Stomach (tissue), 9 donors: ENCODE measurements around the gene SLC24A3. TPM values are rescaled to one million over a fixed set of nuclear protein-coding genes. Genes with fewer than 3 reads are reported as not detected.

Experiments
- DNase-seq, 2 donors: peaks; one replicate each; pipeline versions ENCODE4 v3.0.0 to v3.0.0-alpha.2; 2013 to 2019
- H3K27ac ChIP-seq, 5 donors: fragments of 200-600 bp in 4 of 5; sonication (generic) in 4 of 5; one replicate each; pipeline ENCODE4 v1.5.1; 2013 to 2019; ENCODE audit warnings: mild to moderate bottlenecking in 1 of 5, moderate library complexity in 1 of 5
- H3K27me3 ChIP-seq, 3 donors: fragments of 200-600 bp; sonication (generic); one replicate each; pipeline ENCODE4 v1.5.1; 2017 to 2019; ENCODE audit warnings: mixed run types in 1 of 3
- H3K36me3 ChIP-seq, 4 donors: fragments of 200-600 bp; sonication (generic); 1 replicate in 3 of 4; 2 replicates in 1 of 4; pipeline ENCODE4 v1.5.1; 2016 to 2019
- H3K4me1 ChIP-seq, 4 donors: fragments of 200-600 bp; sonication (generic); one replicate each; pipeline ENCODE4 v1.5.1; 2016 to 2019
- H3K4me3 ChIP-seq, 4 donors: fragments of 200-600 bp; sonication (generic) in 3 of 4; one replicate each; pipeline ENCODE4 v1.5.1; 2016 to 2019; ENCODE audit warnings: mild to moderate bottlenecking in 1 of 4
- H3K9me3 ChIP-seq, 4 donors: fragments of 200-600 bp; sonication (generic); one replicate each; pipeline ENCODE4 v1.5.1; 2016 to 2019
- CTCF ChIP-seq, 7 experiments: fragments of 450-650 bp in 4 of 7; fragments of 200-600 bp in 3 of 7; sonication (generic) in 3 of 7; IDR thresholded peaks; one replicate each; pipeline ENCODE4 v1.5.1; 2016 to 2019; ENCODE audit warnings: antibody characterized with exemption in 7 of 7, control low read depth in 2 of 7, mild to moderate bottlenecking in 1 of 7
- EP300 ChIP-seq: sonication (generic); formaldehyde crosslinking; IDR thresholded peaks from one replicate; pipeline ENCODE4 v1.6.1; 2017; ENCODE audit warnings: antibody characterized with exemption
- POLR2A ChIP-seq, 4 donors: fragments of 450-650 bp; IDR thresholded peaks; one replicate each; pipeline ENCODE4 v1.6.1; 2016; ENCODE audit warnings: antibody characterized with exemption in 4 of 4, control low read depth in 2 of 4, mild to moderate bottlenecking in 1 of 4, moderate library complexity in 1 of 4
- POLR2AphosphoS5 ChIP-seq, 3 donors: sonication (generic); formaldehyde crosslinking; IDR thresholded peaks; one replicate each; pipeline ENCODE4 v1.6.1; 2016; ENCODE audit warnings: antibody characterized with exemption in 3 of 3
- WGBS, 5 donors: extraction: QIAGEN DNeasy Blood & Tissue Kit in 3 of 5; methylation state at CpG; one replicate each; pipeline versions ENCODE4 v1.1.5 to v1.1.7; 2013 to 2018; 5-methylcytosine and 5-hydroxymethylcytosine counted together
- intact Hi-C: fragments of 100-400 bp; cut with DNase I; formaldehyde crosslinking; loops from one replicate; pipeline ENCODE4 v1.15.1; 2023; ENCODE audit warnings: low total_unique reads
- polyA plus RNA-seq, 3 donors: library from polyadenylated mRNA; stranded (reverse); fragments of 200-250 nt; gene quantifications; one replicate each; pipeline ENCODE4 v1.2.3, GENCODE V29; 2013
- total RNA-seq, 5 donors: library from RNA; depleted of rRNA; stranded (reverse); fragments of >200 nt; gene quantifications; one replicate each; pipeline versions ENCODE4 v1.1.0 to v1.2.3, GENCODE V29; 2014 to 2016
- donor health status: healthy with polysubstance abuse.
- donor health status: Bipolar disorder and iron deficiency.
- donor health status: healthy.

Gene SLC24A3
- total and polyA plus RNA-seq, 8 donors: 1.8 to 9.0 (median 4.5) TPM

GRCh38 chr20:19557291-19557690, 344.8 kb downstream of the SLC24A3 start:
- WGBS, 5 donors: 65 to 88% (median 77%) methylated on average over 1 of the region's 1 CpG
- Histone ChIP-seq H3K27ac (no peak overlapping the region), H3K9me3 (no peaks in the 10 kb centered on the region), H3K27me3 (no peaks in the 10 kb centered on the region), H3K4me3 (no peak overlapping the region), H3K4me1 (peaks cover 0 to 3% (median 2%) of the 10 kb centered on the region in 4 donors), H3K36me3 (no peaks in the 10 kb centered on the region)
- DNase-seq: no peak
- intact Hi-C loops: no loop called here
- TF ChIP-seq POLR2AphosphoS5 (IDR thresholded peaks at IDR 0.05): no peak

GRCh38 chr20:19560881-19561480, 348.5 kb downstream of the SLC24A3 start:
- Histone ChIP-seq H3K4me1 (peaks cover 0 to 5% (median 0%) of the 10 kb centered on the region in 4 donors), H3K4me3 (no peak overlapping the region), H3K27me3 (no peaks in the 10 kb centered on the region), H3K9me3 (no peaks in the 10 kb centered on the region), H3K36me3 (no peaks in the 10 kb centered on the region), H3K27ac (no peak overlapping the region)
- DNase-seq: no peak
- intact Hi-C loops: no loop called here
- 68 to 76% (median 74%) methylated on average over 8 of the region's 8 CpGs for WGBS, 5 donors
- TF ChIP-seq POLR2AphosphoS5 (IDR thresholded peaks at IDR 0.05): no peak

- no peaks in the 10 kb centered on the region for H3K36me3 ChIP-seq
- 82 to 88% (median 87%) methylated on average over 4 of the region's 4 CpGs for WGBS, 5 donors
- peaks cover 0 to 5% (median 0%) of the 10 kb centered on the region in 4 donors for H3K4me1 ChIP-seq
- H3K4me3 ChIP-seq: no peak overlapping the region
- no peak overlapping the region for H3K27ac ChIP-seq
- no peaks in the 10 kb centered on the region for H3K9me3 ChIP-seq
- no peak for TF ChIP-seq CTCF (IDR thresholded peaks at IDR 0.05)
- no peak for TF ChIP-seq POLR2AphosphoS5 (IDR thresholded peaks at IDR 0.05)
- no peak for TF ChIP-seq EP300
- no peak for TF ChIP-seq POLR2A (IDR thresholded peaks at IDR 0.05)
- intact Hi-C loops: no loop called here
- no peaks in the 10 kb centered on the region for H3K27me3 ChIP-seq
- DNase-seq: no peak
These were observed 350.0 kb downstream of the SLC24A3 start for GRCh38 chr20:19562426-19562825.

GRCh38 chr20:19564261-19564660, 351.8 kb downstream of the SLC24A3 start:
- H3K4me3 ChIP-seq: no peak overlapping the region
- H3K36me3 ChIP-seq: no peaks in the 10 kb centered on the region
- TF ChIP-seq EP300: no peak
- TF ChIP-seq CTCF (IDR thresholded peaks at IDR 0.05): no peak
- TF ChIP-seq POLR2AphosphoS5 (IDR thresholded peaks at IDR 0.05): no peak
- TF ChIP-seq POLR2A (IDR thresholded peaks at IDR 0.05): no peak
- no peak overlapping the region for H3K27ac ChIP-seq
- DNase-seq: no peak
- intact Hi-C loops: no loop called here
- peaks cover 0 to 5% (median 0%) of the 10 kb centered on the region in 4 donors for H3K4me1 ChIP-seq
- H3K27me3 ChIP-seq: no peaks in the 10 kb centered on the region
- H3K9me3 ChIP-seq: no peaks in the 10 kb centered on the region
- WGBS, 5 donors: 90 to 97% (median 94%) methylated on average over 3 of the region's 3 CpGs

GRCh38 chr20:19565736-19566135, 353.3 kb downstream of the SLC24A3 start:
- 72 to 86% (median 83%) methylated on average over 2 of the region's 2 CpGs for WGBS, 5 donors
- no peak for TF ChIP-seq CTCF (IDR thresholded peaks at IDR 0.05)
- TF ChIP-seq POLR2AphosphoS5 (IDR thresholded peaks at IDR 0.05): no peak
- no peak for TF ChIP-seq EP300
- TF ChIP-seq POLR2A (IDR thresholded peaks at IDR 0.05): no peak
- Histone ChIP-seq H3K27me3 (no peaks in the 10 kb centered on the region), H3K36me3 (no peaks in the 10 kb centered on the region), H3K4me3 (no peak overlapping the region), H3K9me3 (no peaks in the 10 kb centered on the region), H3K4me1 (peaks cover 0 to 5% (median 0%) of the 10 kb centered on the region in 4 donors), H3K27ac (no peak overlapping the region)
- intact Hi-C loops: no loop called here
- no peak for DNase-seq
